ENCODE results near the gene DNM3.
"Not testable (repeated sequence)": the region's sequence is repeated elsewhere in the genome, so short reads cannot be mapped to it uniquely, and the experiment has no call there.

DNM3 gene

DNA sequence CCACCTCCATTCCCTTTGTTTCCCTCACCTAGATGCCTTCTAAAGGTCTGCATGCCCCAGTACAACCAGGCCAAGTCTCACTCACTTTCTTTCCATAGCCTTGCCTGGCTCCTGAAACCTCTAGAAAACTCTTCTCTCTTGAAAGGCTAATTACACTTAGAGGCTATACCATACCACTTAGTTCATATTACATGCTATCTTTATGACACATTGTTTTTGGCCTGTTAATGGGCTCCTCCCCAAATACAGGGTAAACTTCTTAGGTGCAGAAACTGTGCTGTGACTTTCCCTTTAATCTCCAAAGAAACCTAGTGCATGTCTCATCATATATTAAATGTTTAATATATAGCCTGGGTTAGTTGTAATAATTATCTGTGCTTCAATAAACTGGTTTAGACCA, 522.6 kb downstream of the DNM3 start:
- no peak for DNase-seq (ENCODE audit: low spot score)

DNA sequence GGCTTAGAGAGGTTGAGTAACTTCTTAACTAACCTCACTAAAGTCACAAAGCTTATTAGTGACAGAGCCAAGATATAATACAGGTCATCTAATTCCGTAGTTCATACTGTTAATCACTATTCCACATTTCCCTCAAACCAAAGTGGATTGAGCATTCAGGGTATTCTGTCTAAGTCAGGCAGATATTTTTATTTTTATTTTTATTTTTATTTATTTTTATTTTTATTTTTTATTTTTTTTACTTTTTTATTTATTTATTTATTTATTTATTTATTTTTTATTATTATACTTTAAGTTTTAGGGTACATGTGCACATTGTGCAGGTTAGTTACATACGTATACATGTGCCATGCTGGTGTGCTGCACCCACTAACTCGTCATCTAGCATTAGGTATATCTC, 530.3 kb downstream of the DNM3 start:
- DNase-seq (ENCODE audit: low spot score), result not testable (repeated sequence)

- DNase-seq (ENCODE audit: low spot score), result no peak
Observed at GRCh38 chr1:172373864-172374263, 532.6 kb downstream of the DNM3 start.

DNA sequence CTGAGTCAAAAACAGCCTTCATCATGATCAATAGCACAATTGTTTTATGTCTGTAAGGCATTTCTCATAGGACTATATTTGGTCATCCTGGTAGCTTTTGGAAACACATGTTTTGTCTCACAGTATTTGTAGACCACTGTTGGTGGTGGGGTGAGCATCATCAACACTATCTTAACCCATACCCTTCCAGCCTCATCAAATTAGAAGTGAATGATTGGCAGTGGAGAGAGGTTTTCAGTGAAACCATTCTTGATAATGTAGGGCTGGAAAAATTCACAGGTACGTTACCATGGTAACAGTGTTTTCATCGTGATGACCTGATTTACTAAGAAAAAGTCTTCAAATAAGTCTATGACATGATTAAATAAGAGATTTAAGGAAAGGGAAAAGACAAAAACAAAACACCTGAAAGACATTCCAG, 533.9 kb downstream of the DNM3 start:
- DNase-seq (ENCODE audit: low spot score), result no peak

DNA sequence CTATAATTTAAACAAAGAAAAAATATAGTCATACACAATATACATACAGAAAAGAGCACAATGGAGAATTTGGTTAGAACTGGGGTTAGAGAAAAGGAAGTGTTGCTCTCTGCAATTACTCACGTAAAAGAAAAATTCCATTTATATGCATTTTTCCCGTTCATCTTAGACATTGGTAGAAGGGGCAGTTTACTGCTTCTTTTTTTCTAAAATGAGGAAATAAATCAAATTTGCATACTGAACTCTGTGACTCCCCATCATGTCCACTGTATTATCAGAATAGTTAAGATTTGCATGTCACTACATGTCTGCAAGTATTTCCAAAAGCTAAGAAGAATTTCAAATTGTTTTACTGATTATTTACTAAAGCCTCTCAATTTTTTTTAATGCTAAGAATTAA, 535.1 kb downstream of the DNM3 start:
- DNase-seq (ENCODE audit: low spot score), result no peak

- no peak for DNase-seq (ENCODE audit: low spot score)
Observed at GRCh38 chr1:172377565-172377964, 536.3 kb downstream of the DNM3 start.

DNA sequence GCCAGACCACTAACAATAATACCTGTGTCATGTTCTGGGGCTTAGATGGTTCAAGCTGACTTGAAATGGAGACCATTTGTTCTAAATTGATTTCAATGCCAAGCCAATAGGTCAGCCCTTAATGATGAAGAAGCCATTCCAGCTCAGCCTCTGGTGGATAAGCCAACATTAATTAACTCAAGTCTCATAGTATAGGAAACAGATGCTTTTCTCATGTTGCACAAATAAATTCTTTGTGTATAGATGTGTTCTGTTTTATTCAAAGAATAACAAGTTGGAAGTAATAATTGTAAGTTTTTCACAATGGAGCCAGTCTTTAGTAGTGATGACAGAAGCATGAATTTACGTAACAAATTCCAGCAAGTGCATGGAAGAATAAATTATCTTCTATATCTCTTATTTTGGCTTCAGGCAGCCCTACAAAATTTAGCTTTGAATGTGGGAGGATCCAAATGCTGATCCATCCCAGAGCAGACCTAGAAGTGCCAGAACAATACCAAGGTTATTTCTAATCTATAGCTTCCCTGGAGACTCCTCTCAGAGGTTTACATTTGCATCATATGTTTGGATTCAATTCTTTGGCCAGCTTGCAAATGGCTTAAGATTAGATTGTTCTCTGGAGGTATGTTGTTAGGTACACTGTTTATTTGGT, 536.9 kb downstream of the DNM3 start:
- no peak for DNase-seq (ENCODE audit: low spot score)

GRCh38 chr1:172380441-172381244, 539.3 kb downstream of the DNM3 start:
- no peak for DNase-seq (ENCODE audit: low spot score)

- no peak for DNase-seq (ENCODE audit: low spot score)
Observed at GRCh38 chr1:172381946-172382345, 540.6 kb downstream of the DNM3 start.

GRCh38 chr1:172382406-172382805, 541.1 kb downstream of the DNM3 start:
- no peak for DNase-seq (ENCODE audit: low spot score)

DNA sequence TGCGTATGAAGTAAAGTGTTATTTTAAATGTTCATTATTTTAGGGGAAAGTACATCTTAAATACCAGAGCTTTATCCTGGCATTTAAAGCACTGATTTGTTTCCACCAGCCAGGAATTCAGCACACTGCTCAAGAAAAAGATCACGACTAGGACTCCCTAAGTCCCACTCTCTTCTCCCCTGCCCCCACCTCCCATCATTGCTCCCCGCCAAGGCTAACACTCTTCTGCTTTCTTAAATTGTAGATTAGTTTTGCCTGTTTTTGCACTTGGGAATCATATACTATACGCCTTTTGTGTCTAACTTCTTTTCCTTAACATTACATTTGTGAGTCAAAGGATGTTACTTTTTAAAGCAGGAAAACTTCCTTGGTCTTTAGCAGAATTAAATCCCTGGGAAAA, 541.7 kb downstream of the DNM3 start:
- DNase-seq (ENCODE audit: low spot score), result no peak

DNA sequence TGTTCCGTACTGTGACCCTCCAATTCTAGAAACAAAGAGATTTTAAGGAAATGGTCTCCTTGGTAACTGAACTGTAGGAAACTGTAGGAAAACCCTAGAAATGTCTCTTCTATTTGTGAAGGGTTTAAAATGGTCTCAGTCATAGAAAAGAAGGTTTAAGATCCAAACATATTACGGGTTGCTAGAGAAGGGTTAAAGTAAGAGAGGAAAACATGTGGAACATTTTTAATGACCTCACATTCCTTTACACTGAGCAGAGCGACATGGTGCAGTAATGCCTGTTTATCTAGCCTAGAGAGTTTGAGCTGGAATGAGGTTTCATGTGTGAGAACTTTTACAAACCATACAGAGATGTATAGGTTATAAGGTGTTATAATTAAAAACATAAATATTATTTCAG, 542.2 kb downstream of the DNM3 start:
- DNase-seq (ENCODE audit: low spot score), result no peak

DNA sequence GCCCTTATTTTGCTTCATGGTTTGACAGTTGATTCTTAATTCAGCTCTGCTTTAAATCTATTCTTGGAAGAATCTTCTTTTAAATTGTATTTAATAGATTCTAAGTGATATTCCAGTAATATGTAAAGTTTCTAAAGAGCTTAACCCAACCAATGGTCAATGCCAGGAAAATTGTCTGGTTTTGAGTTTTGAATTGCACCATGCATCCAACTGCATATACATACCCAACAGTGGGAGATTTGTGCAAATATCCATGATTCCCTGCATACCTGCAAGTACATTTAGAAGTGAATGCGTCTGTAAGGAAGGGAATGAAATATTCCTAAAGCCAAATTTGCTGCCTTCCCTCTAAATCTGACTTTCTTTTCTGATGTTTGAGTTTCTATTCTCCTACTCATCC, 543.4 kb downstream of the DNM3 start:
- no peak for DNase-seq (ENCODE audit: low spot score)

GRCh38 chr1:172386046-172386445, 544.7 kb downstream of the DNM3 start:
- DNase-seq (ENCODE audit: low spot score), result no peak

GRCh38 chr1:172388490-172388889, 547.2 kb downstream of the DNM3 start:
- no peak for DNase-seq (ENCODE audit: low spot score)

DNA sequence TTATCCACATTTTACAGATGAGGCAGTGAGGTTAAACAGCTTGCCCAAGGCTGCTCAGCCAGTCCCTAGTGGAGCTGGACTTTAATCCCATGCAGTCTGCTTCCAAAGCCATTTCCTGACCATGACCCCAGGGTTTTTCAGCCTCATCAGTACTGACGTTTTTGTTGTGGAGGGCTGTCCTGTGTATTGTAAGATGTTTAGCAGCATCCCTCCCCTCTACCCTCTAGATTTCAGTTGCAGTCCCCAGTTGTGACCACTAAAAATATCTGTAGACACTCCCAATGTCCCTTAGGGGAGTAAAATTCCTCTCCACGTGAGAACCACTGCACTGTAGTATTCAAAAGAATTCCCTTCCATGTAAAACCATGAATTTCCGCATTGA, 549.0 kb downstream of the DNM3 start:
- DNase-seq (ENCODE audit: low spot score), result no peak

- DNase-seq (ENCODE audit: low spot score), result no peak
Observed at GRCh38 chr1:172390683-172391551, 549.6 kb downstream of the DNM3 start.

DNA sequence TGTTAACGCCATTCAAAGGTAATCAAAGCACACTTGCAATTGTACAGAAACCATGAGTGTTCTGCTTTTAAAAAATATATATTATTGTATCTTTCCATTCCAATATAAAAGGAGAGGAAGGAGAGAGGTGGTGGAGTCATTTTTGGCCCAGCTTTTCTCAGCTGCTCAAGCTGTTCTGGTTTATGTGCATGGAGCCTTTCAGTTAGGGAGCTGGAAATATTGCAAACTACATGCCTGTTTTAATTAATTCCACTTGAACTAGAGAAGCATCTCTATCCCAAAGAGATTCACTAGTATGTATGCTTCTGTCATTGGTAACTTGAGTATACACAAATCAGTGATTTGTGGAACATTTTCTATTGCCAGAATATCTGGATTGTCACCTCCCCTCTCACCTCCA, 550.7 kb downstream of the DNM3 start:
- no peak for DNase-seq (ENCODE audit: low spot score)

DNA sequence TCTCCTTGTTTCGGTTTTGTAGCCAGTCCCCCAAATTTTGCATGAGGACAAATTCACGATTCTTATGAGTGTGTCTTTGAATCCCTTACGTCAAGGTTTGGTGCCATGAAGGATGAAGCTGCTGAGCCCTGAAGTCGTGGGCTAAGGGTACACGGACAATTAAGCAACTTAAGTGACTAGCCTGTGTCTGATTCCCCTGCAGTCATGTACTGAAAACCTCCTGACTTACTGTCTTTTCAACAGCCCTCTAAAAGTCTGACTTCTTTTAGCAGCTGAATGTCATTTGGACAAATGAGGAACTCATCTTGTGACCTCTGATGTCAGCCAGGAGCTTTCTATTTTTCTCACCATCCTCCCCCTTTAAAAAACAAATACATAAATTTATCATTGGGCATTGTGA, 552.1 kb downstream of the DNM3 start:
- DNase-seq (ENCODE audit: low spot score), result no peak

DNA sequence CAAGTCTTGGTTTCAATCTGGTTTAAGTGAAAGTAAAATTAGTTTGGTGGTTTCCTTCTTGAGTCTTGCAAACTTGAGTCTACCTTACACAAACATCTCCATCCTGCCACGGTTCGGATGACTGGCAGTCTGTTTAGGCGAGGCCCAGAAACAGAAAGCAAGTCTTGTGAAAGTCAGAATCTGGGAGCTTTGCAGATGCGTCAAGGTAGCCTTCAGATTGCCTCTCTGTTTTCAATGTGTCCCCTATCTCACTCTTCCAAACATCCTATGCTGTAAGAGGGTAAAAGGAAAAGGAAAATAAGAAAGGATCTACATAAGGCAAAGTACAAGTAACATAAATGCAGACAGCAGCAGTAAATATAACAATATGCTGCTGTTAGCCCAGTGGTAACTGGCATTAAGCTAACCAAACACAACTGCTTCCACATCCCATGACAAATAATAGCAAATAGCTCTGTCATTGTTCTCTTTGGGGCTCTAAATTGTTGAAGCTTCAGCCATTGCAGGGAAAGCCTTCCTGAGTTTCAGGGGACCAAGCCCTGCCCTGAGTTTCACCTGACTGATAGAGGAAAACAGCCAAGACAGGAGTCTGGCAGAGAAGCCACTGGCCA, 552.9 kb downstream of the DNM3 start:
- no peak for DNase-seq (ENCODE audit: low spot score)

DNA sequence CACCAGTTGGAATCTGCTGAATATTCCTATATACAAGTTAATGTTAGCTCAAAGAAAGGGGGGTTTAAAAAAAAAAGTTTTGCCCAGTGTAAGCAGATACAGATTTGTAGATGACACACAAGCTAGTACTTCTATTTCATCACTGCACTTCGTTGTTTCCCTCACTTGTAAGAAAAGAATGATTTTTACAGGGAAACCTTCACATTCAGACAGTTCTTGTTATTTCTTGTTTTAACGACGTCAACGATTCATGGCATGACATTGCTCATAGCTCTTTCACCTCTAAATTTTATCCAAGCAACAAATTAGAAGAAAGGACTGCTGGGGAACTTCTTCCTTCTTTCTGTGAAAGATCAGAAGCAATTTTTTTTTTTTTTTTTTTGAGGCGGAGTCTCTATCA, 553.5 kb downstream of the DNM3 start:
- DNase-seq (ENCODE audit: low spot score), result no peak

DNA sequence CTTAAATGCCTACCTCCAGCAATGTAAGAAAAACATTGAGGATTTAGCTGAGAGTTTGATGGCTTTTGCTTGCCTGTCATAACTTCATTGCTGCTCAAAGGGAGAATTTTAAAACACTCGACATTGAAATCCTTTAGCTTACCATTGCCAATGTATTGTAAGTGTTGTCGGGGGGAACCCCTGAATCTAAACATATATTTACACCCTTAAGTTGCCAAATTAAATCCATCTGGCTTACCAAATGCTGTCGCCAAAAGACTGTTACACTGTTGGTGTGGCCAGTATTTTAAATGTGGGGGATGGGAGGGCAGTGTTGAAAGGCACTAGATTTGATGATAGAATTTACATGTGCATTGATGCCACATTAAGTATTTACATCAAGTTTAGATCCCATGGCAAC, 554.3 kb downstream of the DNM3 start:
- DNase-seq (ENCODE audit: low spot score), result no peak

All from iPS-NIHi11 (cell line).